Hippocampal formation (tissue), 2 donors: ENCODE data around the gene SLC1A1.
A peak's percentile ranks its signal among the peaks of the same experiment; 100 is the strongest.

Experiments used
- DNase-seq, 2 donors: peaks; one replicate each; lab custom pipeline; 2025; lab: John Stamatoyannopoulos, UW

SLC1A1 gene

GRCh38 chr9:4489919-4490704 lies at the start of gene SLC1A1:
TSS of gene SLC1A1 (plus strand) at chr9:4490468. CDS start at chr9:4490680, 212 bp downstream.
- peak in 1 of 2 donors; percentile 35 for DNase-seq

- DNase-seq: no peak
Measured at GRCh38 chr9:4442806-4443205, 47.5 kb upstream of the SLC1A1 start.

- peak in 1 of 2 donors; percentile 33 for DNase-seq
Measured at GRCh38 chr9:4443439-4443838, 46.8 kb upstream of the SLC1A1 start.

- no peak for DNase-seq
Measured at GRCh38 chr9:4461437-4461836, 28.8 kb upstream of the SLC1A1 start.

- DNase-seq: no peak
Measured at GRCh38 chr9:4463824-4464223, 26.4 kb upstream of the SLC1A1 start.

- no peak for DNase-seq
Measured at GRCh38 chr9:4464911-4465513, 25.3 kb upstream of the SLC1A1 start.

- DNase-seq: no peak
Measured at GRCh38 chr9:4465910-4466309, 24.4 kb upstream of the SLC1A1 start.

GRCh38 chr9:4475301-4475700 lies 15.0 kb upstream of the SLC1A1 start:
- no peak for DNase-seq

- DNase-seq: no peak
Measured at GRCh38 chr9:4486176-4486575, 4.1 kb upstream of the SLC1A1 start.

- DNase-seq: peak in 1 of 2 donors; percentile 35
Measured at GRCh38 chr9:4489562-4489918, 728 bp upstream of the SLC1A1 start.

- DNase-seq: no peak
Measured at GRCh38 chr9:4490705-4491625, 697 bp downstream of the SLC1A1 start.

GRCh38 chr9:4491626-4491975 lies 1.3 kb downstream of the SLC1A1 start:
- no peak for DNase-seq

GRCh38 chr9:4494332-4494731 lies 4.1 kb downstream of the SLC1A1 start:
- DNase-seq: no peak

GRCh38 chr9:4494806-4495205 lies 4.5 kb downstream of the SLC1A1 start:
- DNase-seq: no peak

- DNase-seq: no peak
Measured at GRCh38 chr9:4495537-4495936, 5.3 kb downstream of the SLC1A1 start.

- DNase-seq: no peak
Measured at GRCh38 chr9:4496497-4496896, 6.2 kb downstream of the SLC1A1 start.

GRCh38 chr9:4497395-4497794 lies 7.1 kb downstream of the SLC1A1 start:
- no peak for DNase-seq

- no peak for DNase-seq
Measured at GRCh38 chr9:4497855-4498254, 7.6 kb downstream of the SLC1A1 start.

- no peak for DNase-seq
Measured at GRCh38 chr9:4499917-4500316, 9.6 kb downstream of the SLC1A1 start.

- DNase-seq: no peak
Measured at GRCh38 chr9:4501147-4501507, 10.9 kb downstream of the SLC1A1 start.

- no peak for DNase-seq
Measured at GRCh38 chr9:4502444-4502843, 12.2 kb downstream of the SLC1A1 start.

- no peak for DNase-seq
Measured at GRCh38 chr9:4503103-4503502, 12.8 kb downstream of the SLC1A1 start.

- DNase-seq: no peak
Measured at GRCh38 chr9:4504250-4504649, 14.0 kb downstream of the SLC1A1 start.
